Hematopoietic multipotent progenitor cell treated with erythropoietin and hydrocortisone succinate and interleukin-3 and kit ligand, for 8 days (in vitro differentiated cells): ENCODE data around the gene INPP5E.

Source experiments
- DNase-seq: peaks from one replicate; pipeline ENCODE4 v3.0.0-alpha.2; 2015

The INPP5E gene

GRCh38 chr9:136381311-136381710 is 58.3 kb downstream of the INPP5E start:
- DNase-seq, result no peak

GRCh38 chr9:136380381-136380780 is 59.3 kb downstream of the INPP5E start:
- no peak for DNase-seq

- no peak for DNase-seq
These were observed 59.8 kb downstream of the INPP5E start for GRCh38 chr9:136379891-136380290.

GRCh38 chr9:136379401-136379800 is 60.2 kb downstream of the INPP5E start:
- DNase-seq, result no peak

- DNase-seq, result no peak
These were observed 60.7 kb downstream of the INPP5E start for GRCh38 chr9:136379003-136379287.
